Fibroblast of pulmonary artery (primary cell): Measurements from ENCODE around the gene STEAP2.

ENCODE experiments used
- DNase-seq: peaks from one replicate; pipeline ENCODE4 v3.0.0-alpha.2; 2010; ENCODE audit warnings: low read depth
- H3K4me3 ChIP-seq: replicated peaks from 2 replicates; pipeline ENCODE4 v1.5.1; 2011; ENCODE audit warnings: low read depth, mild to moderate bottlenecking, control low read depth, low read length, moderate library complexity
- TF ChIP-seq, protein P1 (sequence below): IDR thresholded peaks from 2 replicates; pipeline ENCODE4 v1.5.1; 2011; ENCODE audit warnings: mild to moderate bottlenecking, control low read depth, low read length, inconsistent platforms; ENCODE audit errors: missing control alignments

The STEAP2 gene

DNA sequence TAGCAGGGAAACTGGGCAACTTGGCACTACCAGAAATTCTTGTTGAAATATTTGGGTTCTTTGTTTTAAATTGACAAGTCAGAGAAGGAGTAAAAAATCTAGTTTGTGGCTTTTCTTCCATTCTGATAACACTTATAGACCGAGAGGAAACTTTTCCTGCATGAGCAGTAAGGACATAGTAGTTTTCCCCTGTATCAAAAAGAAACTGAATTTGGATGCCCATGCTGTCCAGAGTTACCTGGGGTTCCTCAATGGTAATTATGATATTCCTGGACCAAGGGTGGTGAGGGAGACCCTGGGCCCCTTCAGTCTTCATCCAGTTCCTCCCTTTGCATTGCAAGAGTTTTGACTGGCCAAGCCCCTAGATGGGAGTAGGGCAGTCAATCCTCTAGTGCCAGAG, 19.9 kb upstream of the STEAP2 start:
- TF ChIP-seq, protein P1, sequence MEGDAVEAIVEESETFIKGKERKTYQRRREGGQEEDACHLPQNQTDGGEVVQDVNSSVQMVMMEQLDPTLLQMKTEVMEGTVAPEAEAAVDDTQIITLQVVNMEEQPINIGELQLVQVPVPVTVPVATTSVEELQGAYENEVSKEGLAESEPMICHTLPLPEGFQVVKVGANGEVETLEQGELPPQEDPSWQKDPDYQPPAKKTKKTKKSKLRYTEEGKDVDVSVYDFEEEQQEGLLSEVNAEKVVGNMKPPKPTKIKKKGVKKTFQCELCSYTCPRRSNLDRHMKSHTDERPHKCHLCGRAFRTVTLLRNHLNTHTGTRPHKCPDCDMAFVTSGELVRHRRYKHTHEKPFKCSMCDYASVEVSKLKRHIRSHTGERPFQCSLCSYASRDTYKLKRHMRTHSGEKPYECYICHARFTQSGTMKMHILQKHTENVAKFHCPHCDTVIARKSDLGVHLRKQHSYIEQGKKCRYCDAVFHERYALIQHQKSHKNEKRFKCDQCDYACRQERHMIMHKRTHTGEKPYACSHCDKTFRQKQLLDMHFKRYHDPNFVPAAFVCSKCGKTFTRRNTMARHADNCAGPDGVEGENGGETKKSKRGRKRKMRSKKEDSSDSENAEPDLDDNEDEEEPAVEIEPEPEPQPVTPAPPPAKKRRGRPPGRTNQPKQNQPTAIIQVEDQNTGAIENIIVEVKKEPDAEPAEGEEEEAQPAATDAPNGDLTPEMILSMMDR, result no peak
- DNase-seq, result no peak

DNA sequence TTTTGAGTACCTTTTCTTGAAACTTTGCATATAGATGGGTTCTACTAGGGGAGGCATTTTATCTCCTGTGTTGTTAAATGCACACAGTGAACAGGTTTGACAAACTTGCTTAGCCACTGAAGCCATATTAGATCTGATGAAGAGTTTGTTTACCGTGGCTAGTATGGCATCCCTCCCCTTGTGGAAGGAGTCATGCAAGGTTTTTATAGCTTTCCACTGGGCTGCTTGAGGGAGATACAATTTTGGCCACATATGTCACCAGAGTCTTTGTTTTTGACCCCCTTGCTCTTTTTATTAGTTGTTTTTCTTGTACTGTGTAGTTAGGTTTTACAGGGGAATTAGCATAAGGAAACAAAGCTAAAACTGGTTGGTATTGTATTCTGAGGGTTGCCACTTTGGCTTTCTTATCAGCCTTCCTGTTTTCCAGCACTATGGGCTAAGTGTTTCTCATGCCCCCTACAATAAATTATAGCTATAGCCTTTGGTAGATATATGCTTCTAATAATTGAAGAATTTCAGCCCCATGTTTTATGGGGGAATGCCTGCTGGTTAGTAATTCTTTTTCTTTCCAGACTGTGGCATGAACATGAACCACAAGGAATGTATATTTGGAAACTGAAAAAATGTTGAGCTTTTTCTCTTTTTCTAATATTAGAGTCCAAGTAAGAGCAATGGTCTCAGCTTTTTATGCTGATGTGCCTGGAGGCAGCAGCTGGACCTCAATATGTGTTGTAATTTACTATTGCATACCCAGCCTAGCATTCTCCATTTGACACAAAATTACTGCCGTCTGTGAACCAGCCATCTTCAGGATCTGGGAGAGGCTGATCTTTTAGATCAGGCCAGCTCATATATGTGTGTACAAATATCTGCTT, 18.4 kb upstream of the STEAP2 start:
- no peak for DNase-seq
- TF ChIP-seq, protein P1, result no peak
- H3K4me3 ChIP-seq, result no peak overlapping the region

More for the DNA sequence above, 19.9 kb upstream of the STEAP2 start:
- H3K4me3 ChIP-seq, result no peak overlapping the region

DNA sequence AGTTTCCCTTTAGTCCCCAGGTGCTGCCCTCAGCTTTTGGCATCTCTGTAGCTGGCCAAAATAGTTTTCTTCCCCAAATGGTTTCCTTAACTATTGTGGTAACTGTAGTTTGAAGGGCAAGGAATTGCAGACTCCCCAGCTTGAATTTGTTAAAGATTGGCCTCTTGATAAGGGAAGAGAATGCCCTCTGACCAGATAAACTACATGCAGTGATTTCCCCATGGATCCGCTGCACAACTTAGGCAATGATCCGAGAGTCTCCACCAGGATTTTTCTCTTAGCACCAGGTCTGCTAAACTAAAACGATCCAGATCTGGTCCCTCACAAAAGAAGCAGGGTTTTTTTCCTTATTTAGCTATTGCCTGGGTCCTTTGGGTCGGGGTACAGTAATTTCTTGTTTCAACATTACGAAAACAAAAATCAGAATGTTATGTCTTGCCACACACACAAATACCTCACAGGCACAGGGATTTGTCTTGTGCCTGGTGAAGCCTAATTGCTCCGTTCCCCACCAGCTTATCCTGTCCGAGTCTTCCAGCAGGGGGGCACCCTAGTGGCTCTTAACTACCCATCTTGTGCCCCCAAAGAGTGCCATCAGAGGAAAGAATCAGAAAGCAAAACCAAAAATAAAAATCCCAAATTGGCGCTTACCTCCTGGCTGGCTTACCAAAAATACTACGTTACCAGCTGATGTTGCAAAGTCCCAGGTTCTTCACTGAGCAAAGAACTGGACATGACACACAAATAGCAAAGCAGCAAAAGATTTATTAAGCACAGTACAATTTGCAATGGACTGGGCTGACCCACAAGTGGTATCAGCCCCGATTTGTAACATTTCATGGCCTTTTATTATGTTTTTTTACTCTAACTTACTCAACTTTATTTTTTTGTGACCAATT, 16.4 kb upstream of the STEAP2 start:
- DNase-seq, result no peak
- TF ChIP-seq, protein P1, result no peak
- no peak overlapping the region for H3K4me3 ChIP-seq

- no peak overlapping the region for H3K4me3 ChIP-seq
- TF ChIP-seq, protein P1, result no peak
- no peak for DNase-seq
Observed at GRCh38 chr7:90201500-90202195, 9.9 kb upstream of the STEAP2 start.

DNA sequence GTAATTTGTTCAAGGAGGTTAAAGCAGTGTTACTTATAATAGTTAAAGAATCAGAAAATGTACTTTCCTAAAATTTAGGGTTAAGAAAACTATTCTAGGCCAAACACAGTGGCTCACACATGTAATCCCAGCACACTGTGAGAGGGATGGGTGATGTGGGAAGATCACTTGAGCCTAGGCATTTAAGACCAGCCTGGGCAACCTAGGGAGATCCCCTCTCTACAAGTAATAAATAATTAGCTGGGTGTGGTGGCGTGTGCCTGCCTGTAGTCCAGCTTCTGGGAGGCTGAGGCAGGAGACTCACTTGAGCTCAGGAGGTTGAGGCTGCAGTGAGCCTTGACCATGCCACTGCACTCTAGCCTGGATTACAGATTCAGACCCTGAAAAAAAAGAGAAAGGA, 3.6 kb upstream of the STEAP2 start:
- H3K4me3 ChIP-seq, result no peak overlapping the region
- no peak for DNase-seq
- TF ChIP-seq, protein P1, result no peak

DNA sequence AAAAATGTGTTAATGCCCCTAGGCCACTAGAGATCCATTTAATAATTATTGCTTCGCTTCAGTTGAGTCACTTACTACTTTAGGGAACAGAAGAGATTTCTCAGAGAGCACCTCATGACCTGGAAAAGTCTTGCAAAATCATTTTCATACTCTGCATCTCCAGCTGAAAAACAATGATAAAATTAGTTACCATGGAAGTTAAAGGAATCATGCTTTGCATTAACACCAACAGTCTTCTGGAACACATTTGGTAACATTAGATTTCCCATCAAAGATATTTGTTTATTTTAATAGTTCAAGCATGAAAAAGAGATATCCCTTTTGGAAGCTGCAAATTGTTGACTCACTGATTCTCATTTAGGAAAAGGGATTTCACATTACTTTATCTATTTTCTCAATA, 1.8 kb upstream of the STEAP2 start:
- DNase-seq, result peak; percentile 28
- no peak overlapping the region for H3K4me3 ChIP-seq
- TF ChIP-seq, protein P1, result no peak
